ENCODE results near the gene CSTPP1.

Gene CSTPP1

DNA sequence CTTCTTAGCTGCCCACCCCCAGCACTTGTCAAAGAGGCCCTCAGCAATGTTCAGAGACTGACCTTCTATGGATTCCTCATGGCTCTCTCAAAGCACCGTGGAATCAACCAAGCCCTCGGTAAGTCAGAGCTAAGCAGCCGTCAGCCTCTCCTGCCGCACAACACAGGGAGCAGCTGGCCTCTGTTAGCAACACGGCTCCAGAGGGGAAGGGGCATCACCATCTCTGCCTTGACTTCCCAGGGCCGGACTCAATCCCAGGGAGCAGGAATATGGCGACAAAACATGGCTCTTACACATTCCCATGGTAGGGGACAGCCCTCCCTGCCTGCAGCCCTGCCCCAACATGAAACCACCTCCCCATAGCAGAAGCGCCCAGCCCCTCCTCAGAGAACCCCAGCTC is 221.2 kb downstream of the CSTPP1 start:
- no peak for DNase-seq (ENCODE audit: low read depth)
- H3K4me3 ChIP-seq (ENCODE audit: low read length) = no peak overlapping the region
- TF ChIP-seq, protein P1, sequence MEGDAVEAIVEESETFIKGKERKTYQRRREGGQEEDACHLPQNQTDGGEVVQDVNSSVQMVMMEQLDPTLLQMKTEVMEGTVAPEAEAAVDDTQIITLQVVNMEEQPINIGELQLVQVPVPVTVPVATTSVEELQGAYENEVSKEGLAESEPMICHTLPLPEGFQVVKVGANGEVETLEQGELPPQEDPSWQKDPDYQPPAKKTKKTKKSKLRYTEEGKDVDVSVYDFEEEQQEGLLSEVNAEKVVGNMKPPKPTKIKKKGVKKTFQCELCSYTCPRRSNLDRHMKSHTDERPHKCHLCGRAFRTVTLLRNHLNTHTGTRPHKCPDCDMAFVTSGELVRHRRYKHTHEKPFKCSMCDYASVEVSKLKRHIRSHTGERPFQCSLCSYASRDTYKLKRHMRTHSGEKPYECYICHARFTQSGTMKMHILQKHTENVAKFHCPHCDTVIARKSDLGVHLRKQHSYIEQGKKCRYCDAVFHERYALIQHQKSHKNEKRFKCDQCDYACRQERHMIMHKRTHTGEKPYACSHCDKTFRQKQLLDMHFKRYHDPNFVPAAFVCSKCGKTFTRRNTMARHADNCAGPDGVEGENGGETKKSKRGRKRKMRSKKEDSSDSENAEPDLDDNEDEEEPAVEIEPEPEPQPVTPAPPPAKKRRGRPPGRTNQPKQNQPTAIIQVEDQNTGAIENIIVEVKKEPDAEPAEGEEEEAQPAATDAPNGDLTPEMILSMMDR (conservative IDR thresholded peaks at IDR 0.05; ENCODE audit: low read depth, low read length) = no peak

DNA sequence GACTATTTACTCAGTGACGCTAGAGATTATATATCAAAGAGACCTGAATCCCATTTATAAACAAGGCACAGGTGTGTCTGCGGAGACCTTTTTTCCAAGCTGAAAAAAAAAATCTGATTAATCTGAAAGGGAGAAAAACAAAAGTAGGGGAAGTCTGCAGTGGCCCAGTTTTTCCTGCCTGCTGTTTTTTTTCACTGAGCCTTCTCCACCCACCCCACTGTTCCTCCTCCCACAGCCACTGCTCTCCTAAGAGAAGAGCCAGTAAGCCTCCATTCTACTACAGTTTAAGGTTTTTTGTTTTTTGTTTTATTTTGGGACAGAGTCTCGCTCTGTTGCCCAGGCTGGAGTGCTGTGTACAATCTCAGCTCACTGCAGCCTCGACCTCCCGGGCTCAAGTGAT is 221.7 kb downstream of the CSTPP1 start:
- no peak overlapping the region for H3K4me3 ChIP-seq (ENCODE audit: low read length)
- no peak for DNase-seq (ENCODE audit: low read depth)
- TF ChIP-seq, protein P1 (conservative IDR thresholded peaks at IDR 0.05; ENCODE audit: low read depth, low read length) = no peak

DNA sequence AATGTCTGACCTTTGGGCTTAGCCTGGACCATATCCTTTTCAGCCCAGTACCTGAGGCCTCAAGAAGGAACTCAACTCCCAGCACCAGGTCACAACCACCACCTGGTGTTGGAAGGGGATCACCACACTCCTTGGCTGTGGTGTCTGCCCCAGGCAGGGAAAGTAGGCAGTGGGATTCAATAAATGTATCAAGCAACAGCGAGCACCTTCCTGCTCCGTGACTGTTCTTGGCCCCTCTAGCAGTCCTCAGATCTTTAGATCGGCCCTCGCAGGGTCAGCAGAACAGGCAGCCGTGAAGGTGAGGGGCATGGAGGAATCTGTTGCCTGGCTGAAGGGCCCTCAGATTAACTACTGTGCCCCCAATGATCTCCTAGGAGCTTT is 224.2 kb downstream of the CSTPP1 start:
- H3K4me3 ChIP-seq (ENCODE audit: low read length) = no peak overlapping the region
- DNase-seq (ENCODE audit: low read depth) = no peak
- TF ChIP-seq, protein P1 (conservative IDR thresholded peaks at IDR 0.05; ENCODE audit: low read depth, low read length) = no peak

DNA sequence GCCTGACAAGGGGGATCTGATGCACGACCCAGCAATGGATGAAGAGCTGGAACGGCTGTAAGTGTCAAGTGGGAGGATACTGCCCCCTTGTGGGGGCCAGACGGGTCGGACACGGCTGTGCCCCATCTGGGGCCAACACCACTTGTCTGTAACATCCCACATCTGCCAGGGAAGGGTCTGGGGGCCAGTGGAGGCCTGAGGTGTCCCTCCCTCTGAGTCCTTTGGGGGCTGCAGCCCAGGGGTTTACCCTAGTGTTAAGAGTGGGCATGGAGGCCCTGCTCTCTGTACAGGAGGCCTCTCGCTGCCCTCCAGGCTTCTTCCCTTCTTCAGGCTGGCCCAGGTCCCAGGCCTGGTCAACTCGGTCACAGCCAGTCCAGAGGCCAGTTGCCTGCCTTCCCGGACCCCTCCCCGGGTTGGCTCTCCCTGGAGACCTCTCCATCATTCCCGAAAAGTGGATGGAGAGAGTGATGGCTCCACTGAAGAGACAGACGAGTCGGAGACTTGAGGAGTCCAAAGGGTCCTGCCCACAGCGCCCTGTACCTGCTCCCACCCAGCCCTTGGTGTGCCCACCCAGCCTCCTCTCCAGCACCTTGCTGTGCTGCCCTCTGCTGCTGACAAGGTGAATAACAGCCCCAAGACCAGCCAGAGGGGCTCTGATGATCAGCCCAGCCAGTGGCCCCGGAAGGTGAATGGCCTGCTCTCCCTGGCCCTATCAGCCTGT is 224.7 kb downstream of the CSTPP1 start:
- H3K4me3 ChIP-seq (ENCODE audit: low read length) = no peak overlapping the region
- DNase-seq (ENCODE audit: low read depth) = no peak
- TF ChIP-seq, protein P1 (conservative IDR thresholded peaks at IDR 0.05; ENCODE audit: low read depth, low read length) = peak; percentile 86

DNA sequence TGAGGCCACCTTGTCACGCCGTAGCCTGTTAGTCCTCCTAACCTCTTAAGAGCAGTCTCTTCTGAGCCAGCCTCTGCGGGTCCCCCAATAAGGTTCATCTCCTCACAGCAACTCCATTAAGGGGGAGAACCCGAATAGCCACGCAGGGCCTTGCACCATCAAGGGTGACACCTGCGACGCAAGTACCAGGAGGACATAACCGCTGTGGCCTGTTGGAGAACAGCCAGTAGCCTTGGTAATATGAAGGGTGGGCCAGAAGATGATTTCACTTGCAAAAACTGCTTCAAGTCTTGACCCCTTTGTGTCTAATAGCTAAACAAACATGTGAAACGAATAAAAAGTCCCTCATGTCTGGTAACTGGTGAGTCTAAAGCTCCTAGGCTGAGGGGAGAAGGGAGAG is 225.3 kb downstream of the CSTPP1 start:
- TF ChIP-seq, protein P1 (conservative IDR thresholded peaks at IDR 0.05; ENCODE audit: low read depth, low read length) = no peak
- no peak for DNase-seq (ENCODE audit: low read depth)
- H3K4me3 ChIP-seq (ENCODE audit: low read length) = no peak overlapping the region

DNA sequence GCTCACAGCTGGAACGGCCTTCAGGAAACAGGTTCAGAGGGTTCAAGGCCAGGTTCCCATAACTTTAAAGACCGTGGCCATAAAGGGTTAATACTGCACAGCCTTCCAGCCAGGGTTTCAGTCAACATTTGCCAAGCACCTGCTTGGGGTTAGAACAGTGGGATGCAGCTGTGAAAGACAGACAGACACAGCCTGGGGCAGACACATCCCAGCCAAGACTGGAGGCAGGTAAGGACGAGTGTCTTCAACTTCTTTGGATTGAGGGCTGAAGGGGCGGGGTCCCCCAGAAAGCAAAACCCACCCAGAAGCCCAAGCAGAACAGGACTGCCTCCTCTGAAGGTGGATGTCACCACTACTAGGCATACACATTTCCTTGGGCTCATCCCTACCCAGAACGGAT is 225.9 kb downstream of the CSTPP1 start:
- no peak overlapping the region for H3K4me3 ChIP-seq (ENCODE audit: low read length)
- no peak for DNase-seq (ENCODE audit: low read depth)
- TF ChIP-seq, protein P1 (conservative IDR thresholded peaks at IDR 0.05; ENCODE audit: low read depth, low read length) = no peak

DNA sequence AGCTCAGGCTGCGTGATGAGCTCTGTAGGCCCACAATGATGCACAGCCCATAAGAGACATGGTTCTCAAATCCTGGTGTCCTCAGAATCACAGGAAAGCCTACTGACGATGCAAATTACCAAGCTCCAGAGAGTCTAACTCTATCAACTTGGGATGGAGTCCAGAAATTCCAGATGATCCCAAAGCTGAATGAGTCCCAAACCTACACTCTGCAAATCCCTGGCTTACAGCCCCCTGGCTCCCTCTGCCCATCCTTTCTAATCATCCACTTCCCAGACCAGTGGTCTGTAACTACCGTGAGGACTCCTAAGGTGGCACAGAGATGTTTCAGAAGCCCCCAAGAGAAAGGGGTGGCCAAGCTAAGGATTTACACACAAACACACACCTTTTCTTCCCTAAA is 226.6 kb downstream of the CSTPP1 start:
- TF ChIP-seq, protein P1 (conservative IDR thresholded peaks at IDR 0.05; ENCODE audit: low read depth, low read length) = no peak
- H3K4me3 ChIP-seq (ENCODE audit: low read length) = no peak overlapping the region
- DNase-seq (ENCODE audit: low read depth) = no peak
